SU-DHL-6 (cell line): ENCODE measurements around the gene BCAS3.
"Not testable (repeated sequence)": the region's sequence is repeated elsewhere in the genome, so short reads cannot be mapped to it uniquely, and the experiment has no call there.

Experiments used
- H2AFZ ChIP-seq: fragments of 200-600 bp; sonication (generic); 2 replicates; pipeline ENCODE4 v1.6.1; 2014; ENCODE audit warnings: low read depth, mild to moderate bottlenecking, moderate library complexity, mixed read lengths, antibody characterized with exemption, low read length; ENCODE audit not compliant: severe bottlenecking
- H3F3A ChIP-seq: fragments of 200-600 bp; shearing (Covaris generic); 2 replicates; pipeline ENCODE4 v1.6.0; 2016; ENCODE audit warnings: antibody characterized with exemption, mild to moderate bottlenecking; ENCODE audit not compliant: insufficient read depth
- H3K27ac ChIP-seq: fragments of 200-600 bp; sonication (generic); 2 replicates; pipeline ENCODE4 v1.5.1; 2016; ENCODE audit warnings: low read depth, mild to moderate bottlenecking, low read length, moderate library complexity, mixed read lengths
- H3K27me3 ChIP-seq: fragments of 200-600 bp; sonication (generic), shearing (Covaris generic); 2 replicates; pipeline ENCODE4 v1.6.0; 2014; ENCODE audit warnings: mild to moderate bottlenecking, low read length
- H3K36me3 ChIP-seq: fragments of 200-600 bp; sonication (generic); 2 replicates; pipeline ENCODE4 v1.6.1; 2014; ENCODE audit warnings: mild to moderate bottlenecking, low read length, mixed read lengths
- H3K4me2 ChIP-seq: fragments of 300-600, 200-600 bp; shearing (Covaris generic), sonication (generic); 2 replicates; pipeline ENCODE4 v1.6.0; 2014; ENCODE audit warnings: low read length, low read depth, mild to moderate bottlenecking; ENCODE audit not compliant: poor library complexity, severe bottlenecking
- H3K4me3 ChIP-seq: fragments of 200-600 bp; sonication (generic); 2 replicates; pipeline ENCODE4 v1.5.1; 2014; ENCODE audit warnings: antibody characterized with exemption, low read length, mild to moderate bottlenecking, mixed read lengths; ENCODE audit not compliant: insufficient read depth, poor library complexity, severe bottlenecking
- H3K79me2 ChIP-seq: fragments of 200-600 bp; sonication (generic); 2 replicates; pipeline ENCODE4 v1.6.1; 2014; ENCODE audit warnings: mild to moderate bottlenecking, low read length, moderate library complexity; ENCODE audit not compliant: insufficient read depth
- H3K9ac ChIP-seq: fragments of 200-600 bp; sonication (generic); 2 replicates; pipeline ENCODE4 v1.7.0; 2014; ENCODE audit warnings: mild to moderate bottlenecking, low read length
- H3K9me2 ChIP-seq: fragments of 200-600 bp; sonication (generic); replicated peaks from 2 replicates; pipeline ENCODE4 v1.6.1; 2014; ENCODE audit warnings: low read length; ENCODE audit not compliant: insufficient read depth
- H3K9me3 ChIP-seq: fragments of 200-600 bp; sonication (generic); 2 replicates; pipeline ENCODE4 v1.6.1; 2014; ENCODE audit warnings: low read length, mixed read lengths; ENCODE audit not compliant: insufficient read depth
- H4K20me1 ChIP-seq: fragments of 200-600 bp; sonication (generic); 2 replicates; pipeline ENCODE4 v1.6.1; 2014; ENCODE audit warnings: low read depth, mild to moderate bottlenecking, antibody characterized with exemption, low read length, moderate library complexity, mixed read lengths
- EZH2phosphoT487 ChIP-seq: fragments of 200-600 bp; sonication (generic), shearing (Covaris generic); conservative IDR thresholded peaks from 2 replicates; pipeline ENCODE4 v1.6.1; 2018; ENCODE audit warnings: mild to moderate bottlenecking, antibody characterized with exemption, low read length, moderate library complexity, mixed read lengths
- TF ChIP-seq, protein P1 (sequence below): fragments of 200-600 bp; sonication (generic); IDR thresholded peaks from one replicate; pipeline ENCODE4 v1.5.1; 2017; ENCODE audit warnings: antibody characterized with exemption, mild to moderate bottlenecking, low read length, moderate library complexity; ENCODE audit not compliant: insufficient read depth, poor library complexity, severe bottlenecking

BCAS3 gene

DNA sequence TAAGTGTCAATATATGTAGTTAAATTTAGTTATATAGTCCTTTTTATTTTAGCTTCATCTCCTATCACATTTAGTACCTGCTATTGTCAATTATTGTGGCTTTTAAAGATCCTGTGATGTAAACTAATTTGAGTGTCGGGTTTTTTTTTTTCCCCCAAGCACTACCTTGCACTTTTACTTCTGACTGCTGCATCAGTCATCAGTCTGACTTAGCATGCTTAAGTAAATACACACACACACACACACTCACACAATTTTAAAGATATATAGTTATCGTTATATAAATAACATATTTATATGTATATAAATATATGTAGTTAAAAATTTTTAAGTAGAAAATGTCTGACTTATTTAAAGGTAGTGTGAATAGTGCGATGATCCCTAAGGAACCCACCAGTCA is 127.2 kb downstream of the BCAS3 start:
- H3K4me2 ChIP-seq: no peak overlapping the region
- H4K20me1 ChIP-seq: no peaks in the 10 kb centered on the region
- H3K27ac ChIP-seq: no peak overlapping the region
- no peaks in the 10 kb centered on the region for H3K36me3 ChIP-seq
- no peak overlapping the region for H2AFZ ChIP-seq
- no peaks in the 10 kb centered on the region for H3K27me3 ChIP-seq
- no peak for TF ChIP-seq EZH2phosphoT487
- TF ChIP-seq, protein P1, sequence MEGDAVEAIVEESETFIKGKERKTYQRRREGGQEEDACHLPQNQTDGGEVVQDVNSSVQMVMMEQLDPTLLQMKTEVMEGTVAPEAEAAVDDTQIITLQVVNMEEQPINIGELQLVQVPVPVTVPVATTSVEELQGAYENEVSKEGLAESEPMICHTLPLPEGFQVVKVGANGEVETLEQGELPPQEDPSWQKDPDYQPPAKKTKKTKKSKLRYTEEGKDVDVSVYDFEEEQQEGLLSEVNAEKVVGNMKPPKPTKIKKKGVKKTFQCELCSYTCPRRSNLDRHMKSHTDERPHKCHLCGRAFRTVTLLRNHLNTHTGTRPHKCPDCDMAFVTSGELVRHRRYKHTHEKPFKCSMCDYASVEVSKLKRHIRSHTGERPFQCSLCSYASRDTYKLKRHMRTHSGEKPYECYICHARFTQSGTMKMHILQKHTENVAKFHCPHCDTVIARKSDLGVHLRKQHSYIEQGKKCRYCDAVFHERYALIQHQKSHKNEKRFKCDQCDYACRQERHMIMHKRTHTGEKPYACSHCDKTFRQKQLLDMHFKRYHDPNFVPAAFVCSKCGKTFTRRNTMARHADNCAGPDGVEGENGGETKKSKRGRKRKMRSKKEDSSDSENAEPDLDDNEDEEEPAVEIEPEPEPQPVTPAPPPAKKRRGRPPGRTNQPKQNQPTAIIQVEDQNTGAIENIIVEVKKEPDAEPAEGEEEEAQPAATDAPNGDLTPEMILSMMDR: no peak
- H3K9ac ChIP-seq: no peak overlapping the region
- no peaks in the 10 kb centered on the region for H3K9me3 ChIP-seq
- no peaks in the 10 kb centered on the region for H3F3A ChIP-seq
- no peaks in the 10 kb centered on the region for H3K79me2 ChIP-seq
- H3K9me2 ChIP-seq: no peaks in the 10 kb centered on the region
- no peak overlapping the region for H3K4me3 ChIP-seq

DNA sequence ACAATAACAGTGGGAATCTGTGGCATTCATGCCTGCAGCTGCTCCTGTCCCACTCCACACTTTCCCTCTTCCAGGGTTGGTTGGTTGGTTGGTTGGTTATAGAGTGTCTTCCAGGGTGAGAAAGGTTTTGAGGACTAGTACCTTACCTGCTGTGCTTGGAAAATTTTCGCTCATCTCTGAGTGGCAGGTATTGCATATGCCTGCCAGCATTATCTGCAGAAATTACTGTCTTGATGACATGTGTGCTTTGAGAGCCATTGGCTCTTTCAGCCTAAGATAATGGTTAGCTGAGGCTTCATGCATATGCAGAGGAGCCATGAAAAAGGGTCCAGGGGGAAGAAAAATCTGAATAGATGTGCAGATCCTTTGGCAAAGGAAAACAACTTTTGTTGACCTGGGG is 131.8 kb downstream of the BCAS3 start:
- Histone ChIP-seq H3K79me2 (no peaks in the 10 kb centered on the region), H3K27ac (no peak overlapping the region), H3K9me3 (no peaks in the 10 kb centered on the region), H3K9ac (no peak overlapping the region), H3F3A (no peaks in the 10 kb centered on the region), H3K4me3 (no peak overlapping the region), H3K9me2 (no peaks in the 10 kb centered on the region), H4K20me1 (no peaks in the 10 kb centered on the region), H3K27me3 (no peaks in the 10 kb centered on the region), H3K36me3 (no peaks in the 10 kb centered on the region), H2AFZ (no peak overlapping the region), H3K4me2 (no peak overlapping the region)
- no peak for TF ChIP-seq EZH2phosphoT487
- TF ChIP-seq, protein P1: no peak

DNA sequence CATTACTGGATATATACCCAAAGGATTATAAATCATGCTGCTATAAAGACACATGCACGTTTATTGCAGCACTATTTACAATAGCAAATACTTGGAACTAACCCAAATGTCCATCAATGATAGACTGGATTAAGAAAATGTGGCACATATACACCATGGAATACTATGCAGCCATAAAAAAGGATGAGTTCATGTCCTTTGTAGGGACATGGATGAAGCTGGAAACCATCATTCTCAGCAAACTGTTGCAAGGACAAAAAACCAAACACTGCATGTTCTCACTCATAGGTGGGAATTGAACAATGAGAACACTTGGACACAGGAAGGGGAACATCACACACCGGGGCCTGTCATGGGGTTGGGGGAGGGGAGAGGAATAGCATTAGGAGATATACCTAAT is 137.3 kb downstream of the BCAS3 start:
- not testable (repeated sequence) for H3F3A ChIP-seq, H3K27ac ChIP-seq, H3K9me2 ChIP-seq, H3K36me3 ChIP-seq, H4K20me1 ChIP-seq, H3K4me3 ChIP-seq, H3K4me2 ChIP-seq, H3K27me3 ChIP-seq, H3K79me2 ChIP-seq, H3K9ac ChIP-seq, H3K9me3 ChIP-seq, H2AFZ ChIP-seq

DNA sequence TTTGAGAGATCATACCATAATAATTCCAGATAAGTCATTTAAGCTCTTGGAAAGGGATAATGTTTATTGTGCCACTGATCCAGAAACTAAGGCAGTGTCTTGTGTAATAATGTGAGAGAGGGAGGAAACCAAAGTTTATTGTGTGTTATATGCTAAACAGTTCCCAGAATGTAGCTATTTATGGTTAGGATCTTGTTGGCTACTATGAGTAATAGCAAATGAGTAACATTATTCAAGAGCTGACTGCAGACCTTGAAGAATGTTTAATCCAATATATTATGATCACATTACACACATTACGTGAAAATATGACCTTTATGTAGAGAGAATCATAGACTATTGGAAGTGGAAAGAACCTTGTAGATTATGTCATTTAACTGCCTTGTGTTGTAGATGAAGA is 139.5 kb downstream of the BCAS3 start:
- Histone ChIP-seq H3K4me2 (no peak overlapping the region), H3K4me3 (no peak overlapping the region), H3K9ac (no peak overlapping the region), H4K20me1 (no peaks in the 10 kb centered on the region), H3K36me3 (no peaks in the 10 kb centered on the region), H2AFZ (no peak overlapping the region), H3K27ac (no peak overlapping the region), H3K9me3 (no peaks in the 10 kb centered on the region), H3K27me3 (no peaks in the 10 kb centered on the region), H3K9me2 (no peaks in the 10 kb centered on the region), H3F3A (no peaks in the 10 kb centered on the region), H3K79me2 (no peaks in the 10 kb centered on the region)
- TF ChIP-seq, protein P1: no peak
- no peak for TF ChIP-seq EZH2phosphoT487
